GM18511 (cell line): Measurements from ENCODE around the gene ERCC8.

Experiments used
- ATAC-seq: cut with Tn5 transposase; IDR thresholded peaks from one replicate; pipeline ENCODE4 v1.9.1; 2021; ENCODE audit warnings: mild to moderate bottlenecking, moderate library complexity; ENCODE audit not compliant: unreplicated experiment

The ERCC8 gene

GRCh38 chr5:60842871-60843385 is 101.9 kb downstream of the ERCC8 start:
- no peak for ATAC-seq

- ATAC-seq, result no peak
Observed at GRCh38 chr5:60841361-60841760, 103.5 kb downstream of the ERCC8 start.

- ATAC-seq, result no peak
Observed at GRCh38 chr5:60836131-60836530, 108.7 kb downstream of the ERCC8 start.

- ATAC-seq, result no peak
Observed at GRCh38 chr5:60835554-60835953, 109.3 kb downstream of the ERCC8 start.

- ATAC-seq, result no peak
Observed at GRCh38 chr5:60833520-60833919, 111.3 kb downstream of the ERCC8 start.

DNA sequence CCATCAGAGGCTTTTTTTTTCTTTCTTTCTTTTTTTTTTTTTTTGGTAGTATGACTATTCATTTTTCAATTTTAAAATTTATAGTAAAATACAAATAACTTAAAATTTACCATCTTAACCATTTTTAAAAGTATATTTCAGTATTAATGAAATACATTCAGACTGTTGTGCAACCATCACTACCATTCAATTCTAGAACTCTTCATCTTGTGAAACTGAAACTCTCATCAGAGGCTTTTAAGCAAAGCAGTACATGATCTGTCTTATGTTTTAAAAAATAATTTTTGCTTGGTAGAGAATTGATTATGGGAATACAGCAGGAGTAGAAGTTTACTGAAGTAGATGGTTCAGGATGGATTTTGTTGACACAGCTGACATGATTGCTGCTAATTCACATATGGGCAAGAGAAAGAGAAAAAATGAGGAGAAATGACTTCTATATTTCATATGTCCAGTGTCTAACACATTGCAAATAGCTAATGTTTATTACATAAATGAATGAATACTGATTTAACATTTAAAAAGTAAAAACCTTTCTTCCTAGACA is 114.2 kb downstream of the ERCC8 start:
- peak; percentile 57 for ATAC-seq

GRCh38 chr5:60829490-60830266 is 115.2 kb downstream of the ERCC8 start:
- ATAC-seq, result no peak

DNA sequence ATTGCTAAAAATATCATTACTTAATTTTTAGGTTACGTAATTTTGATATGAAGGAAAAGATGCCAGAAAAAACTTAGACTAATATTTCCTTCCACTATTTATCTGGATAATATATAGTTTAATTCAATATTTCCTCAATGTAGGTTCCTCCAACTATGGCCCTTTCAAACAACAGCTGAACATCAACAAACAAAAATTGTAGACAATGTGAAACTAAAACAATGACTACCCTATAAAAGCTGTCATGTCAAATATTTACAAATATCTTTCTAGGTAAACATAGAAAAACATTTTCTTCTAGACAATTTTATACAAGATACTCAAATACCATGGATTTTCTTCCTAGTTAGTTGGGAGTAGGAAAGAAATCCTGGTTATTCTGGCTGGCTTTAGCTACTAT is 117.7 kb downstream of the ERCC8 start:
- no peak for ATAC-seq

- peak; percentile 89 for ATAC-seq
Observed at GRCh38 chr5:60826653-60827052, 118.2 kb downstream of the ERCC8 start.
